Caco-2 (cell line): ENCODE results near the gene RANBP3. TPM values are rescaled to one million over a fixed set of nuclear protein-coding genes. Genes with fewer than 3 reads are reported as not detected.

ENCODE experiments used
- BruUV-seq: library from RNA; stranded (reverse); fragments of 400-500 nt; replicated peaks from 2 replicates; lab custom pipeline; 2021; lab: Mats Ljungman, UMichigan
- CTCF ChIA-PET: fragments of 300-600 bp; sonication (Branson Sonifier 250); formaldehyde crosslinking; loops from one replicate; lab custom pipeline; 2022; ENCODE audit warnings: antibody characterized with exemption; lab: Charles Lee
- POLR2A ChIA-PET: fragments of 300-600 bp; sonication (Branson Sonifier 250); formaldehyde crosslinking; loops from one replicate; lab custom pipeline; 2022; ENCODE audit warnings: antibody characterized with exemption; lab: Charles Lee
- DNase-seq, 2 experiments: peaks; one replicate each; pipeline versions ENCODE4 v3.0.0 to v3.0.0-alpha.2; 2020 to 2022
- H3K27me3 ChIP-seq: replicated peaks from 2 replicates; pipeline ENCODE4 v1.6.0; 2011; ENCODE audit warnings: low read length; ENCODE audit not compliant: control insufficient read depth, insufficient read depth
- H3K36me3 ChIP-seq: 2 replicates; pipeline ENCODE4 v1.5.1; 2011; ENCODE audit warnings: low read length; ENCODE audit not compliant: control insufficient read depth, insufficient read depth
- H3K4me1 ChIP-seq: fragments of 250-450 bp; sonication (Bioruptor Pico); 2 replicates; pipeline ENCODE4 v1.5.1; 2020; ENCODE audit warnings: mild to moderate bottlenecking
- H3K4me3 ChIP-seq: 2 replicates; pipeline ENCODE4 v1.5.1; 2011; ENCODE audit warnings: low read depth, mild to moderate bottlenecking, control low read depth, low read length
- H3K9me3 ChIP-seq: fragments of 250-450 bp; sonication (Bioruptor Pico); 2 replicates; pipeline ENCODE4 v1.5.1; 2020; ENCODE audit warnings: mild to moderate bottlenecking, moderate library complexity
- H3K27ac Mint-ChIP-seq: one replicate; pipeline ENCODE4 v1.8.0; 2022; ENCODE audit warnings: mixed read lengths; ENCODE audit not compliant: unreplicated experiment
- H3K27me3 Mint-ChIP-seq: one replicate; pipeline ENCODE4 v1.8.0; 2022; ENCODE audit warnings: mixed read lengths; ENCODE audit not compliant: insufficient read depth, unreplicated experiment
- H3K36me3 Mint-ChIP-seq: one replicate; pipeline ENCODE4 v1.8.0; 2022; ENCODE audit warnings: mild to moderate bottlenecking, mixed read lengths; ENCODE audit not compliant: insufficient read depth, unreplicated experiment
- H3K4me1 Mint-ChIP-seq: one replicate; pipeline ENCODE4 v1.8.0; 2022; ENCODE audit warnings: low read depth, mixed read lengths; ENCODE audit not compliant: unreplicated experiment
- H3K4me3 Mint-ChIP-seq: one replicate; pipeline ENCODE4 v1.8.0; 2022; ENCODE audit warnings: mild to moderate bottlenecking, moderate library complexity, mixed read lengths; ENCODE audit not compliant: unreplicated experiment
- H3K9me3 Mint-ChIP-seq: one replicate; pipeline ENCODE4 v1.8.0; 2022; ENCODE audit warnings: mixed read lengths; ENCODE audit not compliant: unreplicated experiment
- intact Hi-C: fragments of 100-400 bp; cut with micrococcal nuclease; formaldehyde crosslinking; loops from one replicate; pipeline ENCODE4 v1.10.0; 2022; ENCODE audit not compliant: unreplicated experiment
- total RNA-seq: library from RNA; stranded (reverse); gene quantifications from 2 replicates; pipeline ENCODE4 v1.2.3, GENCODE V29; 2022
- TF ChIP-seq, protein P1 (sequence below), 2 experiments: fragments of 200-600 bp in 1 of 2; IDR thresholded peaks; 1 replicate in 1 of 2; 2 replicates in 1 of 2; pipeline versions ENCODE4 v1.5.1 to v1.8.0; 2011 to 2022; ENCODE audit warnings: antibody characterized with exemption in 1 of 2, control low read depth in 1 of 2, inconsistent platforms in 1 of 2, low read depth in 1 of 2, low read length in 1 of 2, mild to moderate bottlenecking in 1 of 2, moderate library complexity in 1 of 2; ENCODE audit not compliant: insufficient read depth in 1 of 2, severe bottlenecking in 1 of 2, unreplicated experiment in 1 of 2

The RANBP3 gene
- total RNA-seq, 1 experiment from 2014 or later: 90.4 TPM

DNA sequence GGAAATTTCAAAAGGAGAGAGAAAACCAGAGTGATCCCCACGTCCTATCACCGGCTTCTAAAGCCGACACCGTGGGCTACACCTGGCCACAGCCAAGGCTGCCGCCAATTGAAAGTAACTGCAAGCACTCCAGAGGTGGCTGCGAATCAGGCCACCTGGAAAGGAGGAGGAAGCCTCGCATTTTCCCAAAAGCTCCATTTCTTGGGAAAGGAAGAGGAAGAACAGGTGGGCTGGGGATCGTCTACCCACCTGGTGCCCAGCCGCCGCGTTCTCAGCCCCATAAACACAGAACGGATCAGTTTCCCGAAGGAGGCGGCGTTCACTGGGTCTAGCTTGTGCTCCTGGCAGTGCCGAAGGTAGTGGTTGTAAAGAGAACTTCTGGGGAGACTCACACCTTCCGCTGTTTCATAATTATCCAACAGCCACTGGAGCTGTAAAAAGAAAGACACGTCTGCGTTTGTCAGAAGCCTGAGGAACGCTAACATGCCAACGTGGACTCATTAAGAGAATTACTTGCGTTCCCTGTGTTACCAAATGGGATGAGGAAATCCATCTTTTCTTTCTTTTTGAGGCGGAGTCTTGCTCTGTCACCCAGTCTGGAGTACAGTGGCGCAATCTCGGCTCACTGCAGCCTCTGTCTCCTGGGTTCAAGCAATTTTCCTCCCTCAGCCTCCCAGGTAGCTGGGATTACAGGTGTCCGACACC is 38.1 kb upstream of the RANBP3 start:
- POLR2A ChIA-PET: interaction anchor here (0.5 kb wide), 1 partner anchor 89 kb away, joined by 3 read pairs; no protein-coding TSS in a partner anchor
- CTCF ChIA-PET: no interaction called here
- Histone ChIP-seq H3K36me3 (no peaks in the 10 kb centered on the region), H3K4me1 (peaks cover 2% of the 10 kb centered on the region; the same call in 1 of the 2 replicates), H3K27me3 (no peaks in the 10 kb centered on the region), H3K9me3 (no peaks in the 10 kb centered on the region), H3K4me3 (no peak overlapping the region)
- Mint-ChIP-seq H3K4me3 (no peak overlapping the region), H3K27ac (no peak overlapping the region), H3K36me3 (no peaks in the 10 kb centered on the region), H3K9me3 (no peaks in the 10 kb centered on the region), H3K4me1 (peaks cover 9% of the 10 kb centered on the region), H3K27me3 (no peaks in the 10 kb centered on the region)
- no TSS peak for BruUV-seq
- TF ChIP-seq, protein P1, sequence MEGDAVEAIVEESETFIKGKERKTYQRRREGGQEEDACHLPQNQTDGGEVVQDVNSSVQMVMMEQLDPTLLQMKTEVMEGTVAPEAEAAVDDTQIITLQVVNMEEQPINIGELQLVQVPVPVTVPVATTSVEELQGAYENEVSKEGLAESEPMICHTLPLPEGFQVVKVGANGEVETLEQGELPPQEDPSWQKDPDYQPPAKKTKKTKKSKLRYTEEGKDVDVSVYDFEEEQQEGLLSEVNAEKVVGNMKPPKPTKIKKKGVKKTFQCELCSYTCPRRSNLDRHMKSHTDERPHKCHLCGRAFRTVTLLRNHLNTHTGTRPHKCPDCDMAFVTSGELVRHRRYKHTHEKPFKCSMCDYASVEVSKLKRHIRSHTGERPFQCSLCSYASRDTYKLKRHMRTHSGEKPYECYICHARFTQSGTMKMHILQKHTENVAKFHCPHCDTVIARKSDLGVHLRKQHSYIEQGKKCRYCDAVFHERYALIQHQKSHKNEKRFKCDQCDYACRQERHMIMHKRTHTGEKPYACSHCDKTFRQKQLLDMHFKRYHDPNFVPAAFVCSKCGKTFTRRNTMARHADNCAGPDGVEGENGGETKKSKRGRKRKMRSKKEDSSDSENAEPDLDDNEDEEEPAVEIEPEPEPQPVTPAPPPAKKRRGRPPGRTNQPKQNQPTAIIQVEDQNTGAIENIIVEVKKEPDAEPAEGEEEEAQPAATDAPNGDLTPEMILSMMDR (IDR thresholded peaks at IDR 0.05; ENCODE audit: insufficient read depth in 1 of 2, low read depth in 1 of 2, low read length in 1 of 2, severe bottlenecking in 1 of 2, unreplicated experiment in 1 of 2): no peak
- intact Hi-C loops: no loop called here
- no peak for DNase-seq

DNA sequence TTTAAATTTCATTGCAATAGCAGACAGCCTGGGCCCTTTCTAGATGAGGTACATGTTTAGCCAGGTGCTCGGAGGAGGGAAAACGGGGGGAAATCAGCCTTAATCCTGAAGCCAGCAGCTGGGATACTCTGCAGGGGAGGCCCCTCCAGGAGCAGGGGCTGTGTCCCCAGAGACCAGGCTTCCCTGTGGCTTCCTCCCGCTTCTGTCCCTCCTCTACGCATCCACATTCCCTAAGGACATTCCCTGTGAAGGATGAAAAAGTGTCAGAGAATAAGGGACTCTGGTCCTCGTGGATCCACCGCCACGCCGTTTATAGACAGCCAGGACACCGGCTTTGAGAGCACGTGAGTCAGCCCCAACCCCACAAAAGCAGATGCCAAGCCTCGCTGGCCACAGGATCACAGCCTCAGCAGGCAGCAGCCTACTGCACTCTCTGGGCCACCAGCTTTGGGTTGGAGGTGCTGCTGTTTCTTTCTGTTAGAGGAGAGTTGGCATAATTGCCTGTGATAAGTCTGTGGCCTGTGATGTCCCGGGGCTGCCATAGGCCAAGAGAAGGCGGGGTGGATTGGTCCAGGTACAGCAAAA is 36.7 kb upstream of the RANBP3 start:
- BruUV-seq: no TSS peak
- no peaks in the 10 kb centered on the region for H3K27me3 ChIP-seq
- no peaks in the 10 kb centered on the region for H3K36me3 ChIP-seq
- TF ChIP-seq, protein P1 (IDR thresholded peaks at IDR 0.05; ENCODE audit: insufficient read depth in 1 of 2, low read depth in 1 of 2, low read length in 1 of 2, severe bottlenecking in 1 of 2, unreplicated experiment in 1 of 2): no peak
- ChIA-PET POLR2A (no interaction called here), CTCF (interaction anchor here (0.6 kb wide), 1 partner anchor 27 kb away, joined by 4 read pairs; no protein-coding TSS in a partner anchor)
- H3K36me3 Mint-ChIP-seq: no peaks in the 10 kb centered on the region
- H3K4me1 Mint-ChIP-seq: peaks cover 9% of the 10 kb centered on the region
- no peaks in the 10 kb centered on the region for H3K9me3 Mint-ChIP-seq
- no peaks in the 10 kb centered on the region for H3K27me3 Mint-ChIP-seq
- no peaks in the 10 kb centered on the region for H3K4me1 ChIP-seq
- no peak overlapping the region for H3K27ac Mint-ChIP-seq
- no peak overlapping the region for H3K4me3 ChIP-seq
- intact Hi-C loops: no loop called here
- H3K9me3 ChIP-seq: no peaks in the 10 kb centered on the region
- H3K4me3 Mint-ChIP-seq: no peak overlapping the region
- no peak for DNase-seq

DNA sequence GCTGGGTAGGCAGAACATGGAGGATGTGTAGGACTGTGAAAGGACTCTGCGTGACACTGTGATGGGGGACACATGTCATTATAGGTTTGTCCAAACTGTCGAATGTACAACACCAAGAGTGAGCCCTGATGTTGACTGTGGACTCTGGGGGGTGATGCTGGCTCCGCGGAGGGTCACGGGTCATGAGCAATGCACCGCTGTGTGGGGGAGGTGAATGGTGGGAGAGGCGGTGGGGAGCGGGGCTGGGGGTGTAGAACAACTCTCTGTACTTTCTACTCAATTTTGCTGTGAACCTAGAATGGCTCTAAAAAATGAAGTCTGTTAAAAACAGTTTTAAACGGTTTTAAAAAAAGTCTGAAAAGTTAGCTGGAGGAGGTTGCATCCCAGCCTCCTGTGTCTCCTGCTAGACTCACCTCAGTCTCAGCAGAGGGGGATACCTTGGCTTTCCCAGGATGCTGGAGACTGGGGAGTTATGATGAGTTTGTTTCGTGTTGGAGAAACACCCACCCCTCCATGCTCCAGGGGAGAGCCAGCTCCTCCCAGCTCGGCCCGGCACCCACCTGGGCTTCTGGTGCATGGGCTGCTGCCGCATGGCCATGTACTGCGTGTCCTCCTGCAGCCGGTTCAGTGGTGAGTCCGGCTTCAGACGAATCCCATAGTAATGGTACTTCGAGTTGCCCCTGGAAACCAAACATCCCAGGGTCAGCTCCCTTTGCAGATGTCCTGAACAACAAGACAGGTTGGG is 34.7 kb upstream of the RANBP3 start:
- Histone ChIP-seq H3K4me3 (no peak overlapping the region), H3K9me3 (no peaks in the 10 kb centered on the region), H3K27me3 (no peaks in the 10 kb centered on the region), H3K36me3 (no peaks in the 10 kb centered on the region), H3K4me1 (no peaks in the 10 kb centered on the region)
- ChIA-PET POLR2A (no interaction called here), CTCF (no interaction called here)
- H3K4me3 Mint-ChIP-seq: no peak overlapping the region
- no peaks in the 10 kb centered on the region for H3K36me3 Mint-ChIP-seq
- TF ChIP-seq, protein P1 (IDR thresholded peaks at IDR 0.05; ENCODE audit: insufficient read depth in 1 of 2, low read depth in 1 of 2, low read length in 1 of 2, severe bottlenecking in 1 of 2, unreplicated experiment in 1 of 2): no peak
- no peak overlapping the region for H3K27ac Mint-ChIP-seq
- no peaks in the 10 kb centered on the region for H3K9me3 Mint-ChIP-seq
- BruUV-seq: no TSS peak
- H3K27me3 Mint-ChIP-seq: no peaks in the 10 kb centered on the region
- intact Hi-C loops: no loop called here
- DNase-seq: no peak
- peaks cover 9% of the 10 kb centered on the region for H3K4me1 Mint-ChIP-seq
